Activated CD4-positive, alpha-beta T cell treated with anti-CD3 and anti-CD28 coated beads for 48 hours (primary cell): ENCODE results near the gene CELF4.

ENCODE experiments used
- DNase-seq: peaks from one replicate; pipeline ENCODE4 v3.0.0-alpha.2; 2020

Gene CELF4

GRCh38 chr18:37405772-37406171, 159.8 kb downstream of the CELF4 start:
- no peak for DNase-seq

GRCh38 chr18:37405229-37405628, 160.4 kb downstream of the CELF4 start:
- DNase-seq = no peak

- no peak for DNase-seq
Measured at GRCh38 chr18:37403788-37404187, 161.8 kb downstream of the CELF4 start.

DNA sequence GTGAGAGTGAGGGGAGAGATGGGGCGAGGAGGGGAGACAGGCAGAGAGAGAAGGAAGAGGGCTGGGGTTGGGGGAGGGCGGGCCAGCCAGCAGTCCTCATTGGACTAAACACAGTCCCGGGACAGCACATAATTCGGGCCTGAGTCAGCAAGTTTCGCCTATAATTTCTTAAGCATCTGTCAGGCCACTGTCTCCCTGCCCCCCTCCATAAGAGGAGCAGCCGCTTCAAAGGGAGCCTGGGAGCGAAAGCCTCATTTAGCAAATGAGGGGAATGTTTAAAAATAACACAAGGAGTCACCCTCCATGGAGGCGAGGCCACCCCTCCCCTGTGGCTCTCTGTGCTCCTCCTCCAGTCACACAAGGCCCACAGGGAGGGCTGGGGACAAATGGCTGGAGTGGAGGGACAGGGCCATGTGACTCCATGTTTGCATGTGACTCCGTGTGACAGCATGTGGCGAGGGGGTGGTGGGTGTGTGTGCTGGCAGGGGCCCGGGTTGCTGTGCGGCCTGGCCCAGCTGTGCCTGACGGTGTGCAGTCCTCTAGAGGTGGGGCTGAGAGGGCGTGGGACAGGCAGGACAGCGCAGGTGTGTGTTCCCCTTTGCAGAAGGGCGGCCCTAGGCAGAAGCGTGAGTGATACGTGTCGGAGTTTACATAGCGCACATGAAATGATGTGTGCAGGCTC, 162.4 kb downstream of the CELF4 start:
- no peak for DNase-seq

DNA sequence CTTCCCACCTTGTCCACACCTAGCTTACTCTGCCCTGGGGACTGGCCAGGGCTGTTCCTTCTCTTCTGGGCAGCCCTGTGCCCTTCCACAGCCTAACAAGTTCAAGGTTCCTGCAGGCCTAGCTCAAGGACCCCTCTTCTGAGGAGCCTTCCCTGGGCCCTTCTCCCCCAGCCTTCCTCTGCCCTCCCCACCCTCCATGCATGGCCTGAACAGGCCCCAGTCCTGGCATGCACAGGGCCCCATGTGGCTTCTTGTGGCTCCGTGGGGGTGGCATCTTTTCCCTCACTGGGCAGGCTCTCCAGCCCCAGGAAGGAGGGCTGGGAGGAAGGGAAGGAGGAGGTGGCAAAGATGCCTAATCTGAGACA, 162.9 kb downstream of the CELF4 start:
- no peak for DNase-seq

DNA sequence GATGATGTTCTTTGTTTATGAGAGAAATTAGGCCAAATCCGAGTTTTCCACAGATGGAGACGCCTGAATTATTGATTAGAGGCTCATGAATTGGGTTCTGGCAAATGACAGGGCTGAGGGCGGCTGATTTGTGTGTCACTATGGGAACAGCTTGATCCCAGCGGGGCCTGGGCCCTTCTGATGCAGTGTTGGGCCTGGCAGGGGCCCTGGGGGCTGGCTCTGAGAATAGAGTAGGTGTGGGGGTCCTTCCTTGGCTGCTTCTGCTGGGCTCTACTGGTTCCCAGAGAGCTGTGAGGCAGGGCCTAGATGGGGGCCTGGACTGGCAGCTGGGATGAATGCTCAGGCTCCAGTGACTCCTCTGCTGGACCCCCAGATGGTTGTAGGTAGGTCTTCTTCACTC, 164.8 kb downstream of the CELF4 start:
- DNase-seq = no peak

GRCh38 chr18:37398248-37398920, 167.2 kb downstream of the CELF4 start:
- DNase-seq = no peak

GRCh38 chr18:37397814-37398213, 167.8 kb downstream of the CELF4 start:
- no peak for DNase-seq

GRCh38 chr18:37396971-37397720, 168.5 kb downstream of the CELF4 start:
- no peak for DNase-seq

DNA sequence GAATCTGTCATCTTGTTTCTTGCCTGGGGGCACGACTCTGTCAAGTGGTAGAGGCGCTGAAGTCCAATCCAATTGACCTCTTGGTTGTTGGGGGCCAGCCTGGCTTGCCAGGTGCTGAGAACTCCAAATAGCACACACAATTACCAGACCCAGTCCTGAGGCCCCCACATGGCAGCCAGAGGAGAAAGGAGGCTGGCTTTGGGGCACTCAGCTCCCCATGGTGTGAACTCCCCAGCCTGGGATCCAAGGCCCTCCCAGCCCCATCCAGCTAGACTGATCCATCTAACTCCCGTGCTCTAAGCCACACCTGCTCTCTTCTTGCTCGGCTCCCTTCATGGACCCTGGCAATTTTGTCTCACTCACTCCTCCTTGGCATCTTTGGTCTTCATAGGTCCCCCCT, 170.0 kb downstream of the CELF4 start:
- DNase-seq = no peak

DNA sequence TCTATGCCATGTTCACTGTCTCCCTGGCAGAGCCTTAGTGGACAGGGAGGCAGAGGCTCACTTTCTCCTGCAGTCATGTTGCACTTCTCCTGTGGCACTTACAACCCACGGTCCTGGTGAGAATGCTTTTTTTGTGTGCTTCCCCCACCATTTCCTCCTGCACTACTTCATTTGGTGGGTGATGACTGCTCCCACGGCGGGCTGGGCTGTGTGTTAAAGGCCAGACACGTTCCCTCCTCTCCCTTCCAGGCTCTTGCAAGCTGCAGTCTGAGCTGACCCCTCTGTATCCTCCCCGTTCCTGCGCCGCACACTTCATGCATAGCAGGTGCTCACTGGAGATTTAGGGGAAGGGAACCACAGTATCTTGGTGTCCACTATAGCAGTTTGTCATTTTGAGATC, 170.5 kb downstream of the CELF4 start:
- no peak for DNase-seq

DNA sequence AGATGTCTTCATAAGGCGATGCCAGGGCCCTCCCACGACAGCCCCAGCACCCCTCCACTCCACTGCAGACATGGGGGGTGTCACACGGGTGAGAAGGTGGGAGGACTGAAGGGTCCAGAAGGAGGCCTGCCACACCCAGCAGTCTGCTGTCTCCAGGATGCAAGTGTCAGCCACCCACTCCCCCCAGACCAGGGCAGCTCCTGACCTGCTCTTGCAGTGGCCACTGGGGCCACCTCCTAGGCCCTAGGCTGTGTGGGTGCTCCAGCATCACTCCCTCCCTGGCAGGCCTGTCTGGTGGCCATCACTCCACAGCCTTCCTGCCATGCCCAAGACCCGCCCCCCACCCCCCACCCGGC, 171.0 kb downstream of the CELF4 start:
- no peak for DNase-seq

DNA sequence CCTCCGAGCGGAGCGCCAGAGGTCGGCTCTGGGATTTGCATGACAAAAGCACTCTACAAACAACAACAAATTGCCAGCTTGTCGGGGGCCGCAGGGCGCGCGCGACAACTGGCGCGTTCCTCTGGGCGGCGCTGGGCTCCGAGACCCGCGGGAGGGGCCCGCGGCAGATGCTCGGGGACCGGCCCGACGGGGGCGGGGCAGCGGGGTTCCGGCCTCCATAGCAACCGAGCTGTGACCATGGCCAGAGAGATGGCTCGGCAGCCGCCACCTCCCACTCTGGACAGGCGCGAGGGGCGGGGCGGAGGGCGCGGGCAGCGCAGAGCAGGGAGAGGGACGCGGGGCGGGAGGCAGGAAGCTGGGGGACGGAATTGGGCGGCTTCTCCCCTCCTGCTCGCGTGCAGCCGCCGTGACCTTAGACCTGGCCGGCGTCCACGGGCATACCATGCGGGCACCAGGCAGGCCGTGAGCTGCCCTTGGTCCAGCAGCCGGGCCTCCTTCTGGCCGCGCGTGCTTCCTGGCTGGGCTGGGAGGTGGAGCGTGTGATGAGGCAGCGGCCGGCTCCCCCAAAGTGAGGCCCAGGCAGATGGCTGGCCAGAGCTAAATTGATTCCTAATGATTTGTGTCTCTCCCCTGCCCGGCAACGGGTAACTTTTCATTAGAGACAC, 171.5 kb downstream of the CELF4 start:
- DNase-seq = peak; percentile 2

- DNase-seq = no peak
Measured at GRCh38 chr18:37393221-37393827, 172.3 kb downstream of the CELF4 start.

DNA sequence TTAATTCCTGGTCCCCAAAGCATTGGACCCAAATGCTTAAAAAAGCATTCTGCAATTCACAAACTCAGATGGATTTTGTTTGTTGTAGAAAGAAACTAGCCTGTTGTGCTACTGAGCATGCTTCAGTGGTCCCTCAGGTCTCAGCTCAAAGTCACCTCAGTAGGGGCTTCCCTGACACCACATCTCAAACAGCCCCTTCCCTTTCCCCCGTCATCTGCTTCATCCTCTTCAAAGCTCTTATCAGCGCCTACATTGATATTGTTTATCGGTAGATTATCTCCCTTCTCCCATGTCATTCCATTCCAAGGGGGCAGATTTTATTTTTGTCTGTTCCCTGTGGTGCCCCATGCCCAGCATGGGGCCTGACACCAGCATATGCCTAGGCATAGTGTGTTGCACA, 172.9 kb downstream of the CELF4 start:
- DNase-seq = no peak

- DNase-seq = no peak
Measured at GRCh38 chr18:37391698-37392548, 173.7 kb downstream of the CELF4 start.

- no peak for DNase-seq
Measured at GRCh38 chr18:37391156-37391555, 174.4 kb downstream of the CELF4 start.

DNA sequence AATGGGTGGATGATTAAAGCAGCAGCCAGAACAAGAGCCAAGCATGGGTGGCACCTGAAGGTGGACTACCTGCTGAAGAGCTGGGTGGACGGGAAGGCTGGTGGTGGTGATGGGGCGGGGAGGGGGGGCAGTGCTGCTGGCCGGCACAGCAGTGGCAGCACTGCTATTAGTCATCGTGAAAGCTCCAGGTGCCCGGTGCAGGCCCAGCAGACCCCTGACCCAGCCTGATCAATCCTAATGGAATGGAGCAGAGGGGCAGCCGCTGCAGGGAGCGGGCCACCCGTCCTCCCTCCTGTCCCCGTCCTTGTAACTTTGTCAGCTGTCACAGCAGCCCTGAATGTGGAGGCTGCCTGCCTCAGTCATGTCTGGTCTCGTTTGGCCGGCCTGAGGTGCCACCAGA, 174.9 kb downstream of the CELF4 start:
- no peak for DNase-seq

GRCh38 chr18:37389684-37390368, 175.8 kb downstream of the CELF4 start:
- no peak for DNase-seq

DNA sequence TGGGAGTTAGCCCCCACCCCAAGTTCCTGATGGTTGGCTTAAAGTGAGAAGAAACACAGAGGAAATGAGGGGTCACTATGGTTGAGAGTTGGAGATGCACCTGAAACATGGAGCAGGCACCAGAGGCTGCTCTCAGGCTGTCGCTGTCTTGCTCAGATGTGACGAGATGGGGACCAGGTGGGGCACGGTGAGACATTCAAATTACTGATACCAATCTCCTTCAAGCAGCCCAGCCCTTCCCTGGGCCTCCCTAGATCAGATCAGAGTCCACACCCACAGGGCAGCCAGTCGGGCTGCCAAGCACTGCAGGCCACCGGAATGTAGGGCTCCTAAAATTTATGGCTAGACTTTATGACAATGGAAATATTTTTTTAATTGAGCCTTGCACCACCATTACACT, 176.6 kb downstream of the CELF4 start:
- DNase-seq = no peak

DNA sequence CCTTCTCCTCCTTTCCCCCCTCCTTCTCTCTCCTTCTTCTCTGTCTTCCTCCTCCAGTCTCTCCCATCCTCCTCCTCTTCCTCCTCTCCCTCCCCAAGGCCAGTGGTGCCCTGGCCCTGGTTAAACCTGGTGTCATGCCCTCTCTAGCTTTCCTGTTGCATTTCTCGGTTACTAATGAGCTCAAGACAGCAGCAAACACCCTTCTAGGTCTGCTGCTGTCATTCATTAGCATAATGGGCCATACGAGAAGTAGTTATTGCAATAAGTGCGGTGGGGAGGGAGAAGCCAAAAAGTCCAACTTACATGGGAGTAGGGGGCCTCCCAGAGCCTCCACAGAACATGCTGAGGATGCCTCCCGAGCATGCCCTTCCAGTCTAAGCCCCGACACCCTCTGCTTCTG, 177.2 kb downstream of the CELF4 start:
- no peak for DNase-seq
